NCI-H345 treated with DMSO at 0.1 percent for 48 hours (cell line): ENCODE measurements around the gene SLC31A2.
"Not testable (repeated sequence)": the region's sequence is repeated elsewhere in the genome, so short reads cannot be mapped to it uniquely, and the experiment has no call there.

Experiments used
- DNase-seq: peaks from one replicate; lab custom pipeline; 2025; ENCODE audit not compliant: unreplicated experiment; lab: John Stamatoyannopoulos, UW

Gene SLC31A2

GRCh38 chr9:113149561-113149960 is 1.2 kb upstream of the SLC31A2 start:
- DNase-seq, result not testable (repeated sequence)

- no peak for DNase-seq
Observed at GRCh38 chr9:113151696-113152630, 1.2 kb downstream of the SLC31A2 start.

- DNase-seq, result no peak
Observed at GRCh38 chr9:113152699-113153098, 1.9 kb downstream of the SLC31A2 start.

GRCh38 chr9:113153599-113153998 is 2.8 kb downstream of the SLC31A2 start:
- DNase-seq, result no peak

GRCh38 chr9:113154471-113154870 is 3.7 kb downstream of the SLC31A2 start:
- no peak for DNase-seq

GRCh38 chr9:113154946-113155345 is 4.1 kb downstream of the SLC31A2 start:
- no peak for DNase-seq

GRCh38 chr9:113155911-113156588 is 5.2 kb downstream of the SLC31A2 start:
- no peak for DNase-seq

- DNase-seq, result no peak
Observed at GRCh38 chr9:113156880-113157279, 6.1 kb downstream of the SLC31A2 start.

GRCh38 chr9:113158446-113158845 is 7.6 kb downstream of the SLC31A2 start:
- no peak for DNase-seq

- DNase-seq, result no peak
Observed at GRCh38 chr9:113160571-113160970, 9.8 kb downstream of the SLC31A2 start.

- DNase-seq, result no peak
Observed at GRCh38 chr9:113163001-113163400, 12.2 kb downstream of the SLC31A2 start.

- DNase-seq, result no peak
Observed at GRCh38 chr9:113164536-113165300, 13.9 kb downstream of the SLC31A2 start.

GRCh38 chr9:113166039-113166438 is 15.2 kb downstream of the SLC31A2 start:
- DNase-seq, result no peak

GRCh38 chr9:113168809-113169208 is 18.0 kb downstream of the SLC31A2 start:
- DNase-seq, result no peak

GRCh38 chr9:113173341-113173740 is 22.5 kb downstream of the SLC31A2 start:
- no peak for DNase-seq

GRCh38 chr9:113176803-113177202 is 26.0 kb downstream of the SLC31A2 start:
- DNase-seq, result no peak

- DNase-seq, result no peak
Observed at GRCh38 chr9:113177251-113177650, 26.4 kb downstream of the SLC31A2 start.

- DNase-seq, result no peak
Observed at GRCh38 chr9:113178087-113178486, 27.3 kb downstream of the SLC31A2 start.

GRCh38 chr9:113179839-113180238 is 29.0 kb downstream of the SLC31A2 start:
- no peak for DNase-seq

- DNase-seq, result no peak
Observed at GRCh38 chr9:113181165-113181564, 30.4 kb downstream of the SLC31A2 start.

GRCh38 chr9:113183956-113184488 is 33.2 kb downstream of the SLC31A2 start:
- no peak for DNase-seq
